ENCODE data around the gene PTAFR. TPM values are rescaled to one million over a fixed set of nuclear protein-coding genes. Genes with fewer than 3 reads are reported as not detected.

The PTAFR gene
- polyA plus RNA-seq, 1 donor = 2.8 TPM

DNA sequence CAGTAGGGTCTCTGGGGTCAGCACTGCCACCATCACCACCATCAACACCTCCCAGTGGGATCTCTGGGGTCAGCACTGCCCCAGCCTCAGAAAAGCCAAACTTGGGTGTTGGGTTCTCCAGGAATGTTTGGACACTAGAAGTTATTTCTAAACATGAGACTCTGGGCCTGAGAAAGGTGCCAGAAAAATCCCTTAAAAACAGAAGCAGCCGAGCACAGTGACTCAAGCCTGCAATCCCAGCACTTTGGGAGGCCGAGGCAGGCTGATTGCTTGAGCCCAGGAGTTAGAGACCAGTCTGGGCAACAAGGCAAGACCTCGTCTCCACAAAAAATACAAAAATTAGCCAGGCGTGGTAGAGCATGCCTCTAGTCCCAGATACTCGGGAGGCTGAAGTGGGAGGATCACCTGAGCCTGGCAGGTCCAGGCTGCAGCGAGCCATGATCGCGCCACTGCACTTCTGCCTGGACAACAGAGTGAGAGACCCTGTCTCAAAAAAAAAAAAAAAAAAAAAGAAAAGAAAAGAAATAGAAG, 470 bp downstream of the PTAFR start:
- no peak for DNase-seq

DNA sequence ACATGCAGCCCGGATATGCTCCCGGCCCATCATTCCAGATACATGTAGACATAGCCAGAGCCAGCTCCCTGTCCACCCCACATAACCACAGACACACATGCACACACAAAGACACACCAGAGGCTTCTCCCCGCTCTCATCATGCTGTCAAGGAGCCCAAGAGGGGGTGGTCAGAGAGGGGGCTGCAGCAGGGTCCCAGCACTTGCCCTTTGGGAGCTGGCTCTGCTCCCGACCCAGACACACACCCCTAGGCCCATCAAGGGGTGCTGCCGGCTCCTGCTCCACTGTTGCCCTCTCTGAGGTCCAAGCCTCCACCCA, 2.6 kb downstream of the PTAFR start:
- DNase-seq = no peak

DNA sequence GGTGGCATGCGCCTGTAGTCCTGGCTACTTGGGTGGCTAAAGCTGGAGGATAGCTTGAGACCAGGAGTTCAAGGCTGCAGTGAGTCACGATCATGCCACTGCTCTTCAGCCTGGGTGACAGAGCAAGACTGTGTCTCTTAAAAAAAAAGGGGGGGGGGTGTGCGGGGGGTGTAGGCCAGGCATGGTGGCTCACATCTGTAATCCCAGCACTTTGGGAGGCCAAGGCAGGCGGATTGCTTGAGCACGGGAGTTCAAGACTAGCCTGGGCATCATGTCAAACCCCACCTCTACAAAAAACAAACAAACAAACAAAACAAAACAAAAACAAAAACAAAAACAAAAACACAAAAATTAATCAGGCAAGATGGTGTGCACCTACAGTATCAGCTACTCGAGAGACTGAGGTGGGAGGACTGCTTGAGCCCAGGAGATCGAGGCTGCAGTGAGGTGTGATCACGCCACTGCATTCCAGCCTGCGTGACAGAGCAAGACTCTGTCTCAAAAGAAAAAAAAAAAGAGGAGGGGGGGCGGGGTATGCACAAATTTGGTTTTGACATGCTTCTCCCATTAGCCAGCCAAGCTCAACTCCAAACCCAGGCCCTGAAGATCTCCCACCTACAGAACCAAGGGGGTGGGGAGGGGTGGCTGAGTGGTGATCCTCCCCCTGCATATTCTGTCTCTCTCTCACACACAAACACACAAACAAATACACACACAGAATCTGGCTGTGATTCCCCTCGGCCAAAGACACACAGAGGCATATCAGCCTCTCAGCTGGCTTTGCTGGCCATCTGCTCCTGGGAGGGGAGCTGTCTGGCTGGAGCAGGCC, 3.1 kb downstream of the PTAFR start:
- peak; percentile 44 for DNase-seq

DNA sequence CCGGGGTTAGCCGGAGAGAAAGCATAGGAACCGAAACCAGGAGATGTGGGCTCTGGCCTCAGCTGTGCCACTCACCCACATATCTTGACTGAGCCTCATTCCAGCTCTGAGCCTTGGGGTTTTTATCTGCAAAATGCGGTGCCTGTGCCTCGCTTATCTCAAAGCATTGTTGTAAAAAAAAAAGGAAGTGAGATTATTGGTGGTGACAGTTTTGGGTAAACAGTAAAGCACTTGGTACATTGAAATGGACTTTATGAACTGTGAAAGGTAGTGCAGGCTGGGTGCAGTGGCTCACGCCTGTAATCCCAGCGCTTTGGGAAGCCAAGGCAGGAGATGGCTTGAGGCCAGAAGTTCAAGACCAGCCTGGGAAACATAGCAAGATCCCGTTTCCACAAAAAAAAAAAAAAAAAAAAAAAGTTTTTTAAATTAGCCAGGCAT, 3.8 kb downstream of the PTAFR start:
- no peak for DNase-seq

DNA sequence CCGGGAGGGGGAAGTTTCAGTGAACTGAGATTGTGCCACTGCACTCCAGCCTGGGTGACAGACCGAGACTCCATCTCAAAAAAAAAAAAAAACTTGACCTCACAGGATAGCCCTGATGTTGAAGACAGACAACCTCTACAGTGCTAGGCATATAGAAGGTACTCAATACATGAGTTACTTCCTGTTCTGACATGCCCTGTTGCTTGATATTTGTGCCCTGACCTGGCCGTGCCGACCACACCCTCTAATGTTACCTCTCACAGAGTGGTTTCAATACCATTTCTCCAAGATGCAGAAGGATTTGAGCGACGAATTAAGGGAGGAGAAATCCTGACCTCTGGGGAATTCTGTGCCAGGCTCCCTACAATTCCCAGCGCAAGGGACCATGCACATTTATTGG, 5.2 kb downstream of the PTAFR start:
- DNase-seq = no peak

DNA sequence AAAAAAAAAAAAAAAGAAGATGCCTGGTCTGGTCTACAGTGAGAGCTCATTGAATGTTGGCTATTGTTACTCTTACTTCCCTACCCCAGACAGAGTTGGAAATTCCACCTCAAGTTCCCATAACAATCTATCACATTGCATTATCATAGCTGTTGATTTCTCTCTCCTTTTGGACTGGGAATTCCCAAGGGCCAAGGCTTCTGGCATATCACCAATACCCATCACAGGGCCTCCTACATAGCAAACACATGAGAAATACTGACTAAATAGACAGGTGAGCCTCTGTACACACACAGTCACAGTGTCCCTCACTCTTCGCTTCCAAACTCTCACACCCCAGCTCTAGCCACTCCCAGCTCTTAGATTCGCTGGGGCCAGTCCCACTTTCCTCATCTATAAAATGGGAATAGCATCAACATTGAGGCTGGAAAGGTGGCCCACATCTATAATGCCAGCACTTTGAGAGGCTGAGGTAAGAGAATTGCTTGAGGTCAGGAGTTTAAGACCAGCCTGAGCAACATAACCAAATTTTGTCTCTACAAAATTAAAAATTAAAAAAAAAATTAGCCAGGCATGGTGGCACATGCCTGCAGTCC, 6.4 kb downstream of the PTAFR start:
- DNase-seq = no peak

DNA sequence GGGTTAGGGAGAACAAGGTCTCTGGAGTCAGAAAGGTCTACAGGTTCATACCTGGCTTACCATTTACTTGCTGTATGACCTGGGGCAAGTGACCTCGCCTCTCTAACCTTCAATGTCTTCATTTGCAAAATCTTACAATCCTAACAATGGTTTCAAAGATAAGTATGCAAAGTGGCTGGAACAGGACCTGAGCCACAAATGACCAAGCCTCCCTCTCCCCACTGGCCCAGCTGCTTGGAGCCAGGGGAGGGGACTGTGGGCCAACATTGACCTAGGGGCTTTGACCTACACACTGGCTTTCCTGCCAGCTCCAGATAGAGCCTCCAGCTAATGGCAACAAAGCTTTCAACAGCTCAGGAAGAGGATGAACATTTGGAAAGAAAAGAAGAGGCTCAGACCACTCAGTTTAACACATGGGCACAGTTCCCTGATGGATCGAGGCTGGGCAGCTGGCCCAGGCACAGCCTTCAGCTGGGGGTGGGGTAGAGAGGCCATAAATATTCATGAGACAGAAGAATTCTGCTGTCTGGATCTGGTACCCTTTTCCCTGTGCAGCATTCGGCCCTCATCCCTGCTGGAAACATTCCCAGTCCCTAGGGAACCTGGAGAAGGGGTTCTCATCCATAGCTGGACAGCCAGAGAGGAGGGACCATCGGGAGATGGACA, 12.9 kb downstream of the PTAFR start:
- no peak for DNase-seq

DNA sequence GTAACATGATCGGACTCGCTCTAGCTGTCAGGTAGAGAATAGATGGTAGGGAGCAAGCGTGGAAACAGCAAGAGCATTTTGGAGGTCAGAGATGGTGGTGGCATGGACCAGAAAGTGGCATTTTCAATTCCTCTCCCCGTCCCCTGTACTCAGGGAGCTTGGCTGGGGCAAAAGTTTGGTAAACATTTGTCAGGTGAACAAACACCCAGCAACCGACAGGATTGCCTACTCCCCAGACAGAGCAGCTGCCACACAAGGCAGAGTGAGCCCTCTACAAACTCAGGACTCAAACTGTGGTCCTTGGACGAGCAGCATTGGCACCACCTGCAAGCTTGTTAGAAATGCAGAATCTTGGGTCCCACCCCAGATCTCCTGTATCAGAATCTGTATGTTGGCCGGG, 14.3 kb downstream of the PTAFR start:
- no peak for DNase-seq

DNA sequence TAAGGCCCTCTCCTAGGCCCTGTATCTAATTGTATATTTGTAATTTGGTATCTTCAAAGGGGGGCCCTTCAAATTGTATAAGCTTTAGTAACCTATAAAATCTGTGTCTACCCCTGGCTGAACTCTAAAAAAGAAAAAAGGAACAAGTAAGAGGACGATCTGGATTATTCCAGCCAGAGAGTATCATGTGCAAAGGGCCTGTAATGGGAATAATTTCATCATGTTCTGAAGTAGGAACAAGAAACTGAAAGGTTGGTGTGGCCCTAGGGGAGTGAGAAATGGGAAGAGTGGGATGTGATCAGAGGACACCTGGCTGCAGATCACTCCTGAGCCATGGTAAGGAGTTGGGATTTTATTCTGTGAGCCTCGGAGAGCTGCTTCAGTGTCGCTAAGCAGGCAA, 14.7 kb downstream of the PTAFR start:
- DNase-seq = no peak

DNA sequence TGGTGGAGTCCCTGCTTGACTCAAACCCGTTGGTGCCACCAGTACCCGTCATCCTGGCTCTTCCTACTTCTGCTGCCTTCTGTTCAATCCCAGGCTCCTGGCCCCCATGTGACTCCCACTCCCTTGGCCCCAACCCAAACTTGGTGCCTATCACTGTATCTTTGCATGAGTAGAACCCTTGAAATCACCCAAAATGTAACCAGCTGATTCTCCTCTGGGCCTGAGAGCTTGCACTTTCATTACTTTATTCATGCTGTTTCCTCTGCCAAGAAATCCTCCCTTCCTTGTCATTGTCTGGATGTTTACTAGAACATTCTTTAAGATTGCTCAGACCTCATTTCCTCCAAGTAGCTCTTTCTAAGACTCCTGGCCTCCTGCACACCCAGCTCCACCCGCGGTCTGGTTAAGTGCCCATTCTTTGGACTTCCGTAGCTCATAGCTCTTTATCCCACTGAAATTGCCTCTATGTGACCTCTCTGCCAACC, 15.7 kb downstream of the PTAFR start:
- no peak for DNase-seq

DNA sequence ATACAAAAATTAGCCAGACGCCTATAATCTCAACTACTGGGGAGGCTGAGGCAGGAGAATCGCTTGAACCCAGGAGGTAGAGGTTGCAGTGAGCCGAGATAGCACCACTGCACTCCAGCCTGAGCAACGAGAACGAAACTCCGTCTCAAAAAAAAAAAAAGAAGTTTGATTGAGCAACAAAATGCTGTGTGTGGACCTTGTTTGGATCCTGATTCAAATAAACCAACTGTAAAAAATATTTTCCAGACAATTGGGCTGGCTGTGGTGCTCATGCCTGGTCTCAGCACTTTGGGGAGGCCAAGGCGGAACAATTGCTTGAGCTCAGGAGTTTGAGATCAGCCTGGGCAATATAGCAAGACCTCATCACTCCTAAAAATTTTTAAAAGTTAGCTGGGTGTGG, 16.8 kb downstream of the PTAFR start:
- no peak for DNase-seq

DNA sequence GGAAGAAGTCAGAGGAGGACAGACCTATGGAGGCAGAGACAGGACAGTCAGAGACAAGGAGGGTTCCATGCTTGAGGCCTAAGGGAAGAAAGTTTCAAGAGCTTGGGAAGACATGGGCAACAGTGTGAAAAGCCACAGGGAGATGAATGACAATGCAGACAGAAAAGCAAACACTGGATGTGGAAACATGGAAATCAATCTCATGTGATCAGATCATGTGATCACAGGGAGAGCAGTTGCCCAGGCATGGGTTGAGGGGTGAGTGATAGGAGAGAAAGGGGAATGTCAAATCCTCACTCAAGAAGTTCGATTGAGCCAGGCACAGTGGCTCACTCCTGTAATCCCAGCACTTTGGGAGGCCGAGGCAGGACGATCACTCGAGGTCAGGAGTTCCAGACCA, 17.2 kb downstream of the PTAFR start:
- no peak for DNase-seq

DNA sequence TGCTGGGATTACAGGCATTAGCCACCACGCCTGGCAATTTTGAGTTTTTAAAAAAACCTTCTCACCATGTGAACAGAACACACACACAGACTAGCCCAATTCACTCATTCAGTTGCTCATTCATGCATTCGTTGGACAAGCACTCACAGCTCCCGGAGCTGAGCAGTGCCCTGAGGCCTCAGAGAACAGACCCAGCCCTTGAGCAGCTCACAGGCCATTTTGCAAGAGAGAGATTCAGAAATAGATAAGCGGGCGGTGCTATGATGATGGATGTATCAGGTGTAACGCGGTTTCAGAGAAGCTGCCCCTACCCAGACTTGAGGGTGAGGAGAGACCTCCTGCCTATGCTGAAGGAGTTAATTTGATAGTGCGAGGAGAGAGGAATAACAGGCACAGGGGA, 18.6 kb downstream of the PTAFR start:
- no peak for DNase-seq

DNA sequence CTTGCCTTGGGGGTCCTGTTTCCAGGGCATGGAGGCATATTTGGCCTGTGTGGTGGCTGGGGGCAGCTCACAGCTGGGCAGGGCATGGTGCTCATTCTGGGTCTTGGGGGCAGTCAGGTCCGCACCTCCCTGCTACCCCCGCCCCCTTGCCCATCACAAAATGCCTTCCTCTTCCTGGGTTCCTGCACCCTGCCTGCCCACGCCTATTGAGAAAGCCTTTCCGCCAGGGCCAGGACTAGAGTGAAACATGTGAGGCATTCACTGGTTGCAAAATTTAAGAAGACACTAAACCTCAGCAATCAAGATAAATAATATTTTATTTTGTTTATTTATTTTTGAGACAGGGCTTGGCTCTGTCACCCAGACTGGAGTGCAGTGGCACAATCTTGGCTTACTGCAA, 19.7 kb downstream of the PTAFR start:
- no peak for DNase-seq

DNA sequence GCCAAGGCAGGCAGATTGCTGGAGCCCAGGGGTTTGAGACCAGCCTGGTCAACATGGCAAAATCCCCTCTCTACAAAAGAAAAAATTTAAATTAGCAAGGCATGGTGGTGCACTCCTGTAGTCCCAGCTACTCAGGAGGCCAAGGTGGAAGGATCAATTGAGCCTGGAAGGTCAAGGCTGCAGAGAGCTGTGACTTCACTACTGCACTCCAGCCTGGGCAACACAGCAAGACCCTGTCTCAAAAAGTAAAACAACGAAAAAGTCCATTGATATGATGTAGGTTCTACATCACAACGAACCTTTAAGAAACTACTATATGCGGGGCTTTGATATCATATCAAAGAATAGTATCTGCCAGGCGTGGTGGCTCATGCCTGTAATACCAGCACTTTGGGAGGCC, 20.9 kb downstream of the PTAFR start:
- no peak for DNase-seq

DNA sequence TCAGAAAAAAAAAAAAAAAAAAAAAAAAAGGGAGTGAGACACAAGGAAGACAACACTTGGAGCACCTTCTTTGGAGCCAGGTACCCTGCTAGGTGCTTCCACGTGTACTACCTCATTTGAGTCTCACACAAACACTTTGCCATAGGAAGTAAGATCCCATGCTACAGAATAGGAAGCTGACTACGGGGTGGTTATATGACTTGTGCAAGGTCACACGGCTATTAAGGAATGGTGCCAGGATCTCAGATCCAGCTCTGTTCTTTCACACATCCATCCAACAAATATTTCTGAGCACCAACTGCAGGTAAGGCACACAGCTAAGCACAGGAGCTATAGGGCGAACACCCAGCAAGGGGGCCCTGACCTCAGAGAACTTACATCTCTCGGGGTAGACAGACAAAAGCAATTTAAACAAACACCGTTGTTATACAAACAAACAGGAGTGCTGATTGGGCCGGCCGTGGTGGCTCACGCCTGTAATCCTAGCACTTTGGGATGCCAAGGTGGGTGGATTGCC, 22.4 kb downstream of the PTAFR start:
- DNase-seq = no peak

DNA sequence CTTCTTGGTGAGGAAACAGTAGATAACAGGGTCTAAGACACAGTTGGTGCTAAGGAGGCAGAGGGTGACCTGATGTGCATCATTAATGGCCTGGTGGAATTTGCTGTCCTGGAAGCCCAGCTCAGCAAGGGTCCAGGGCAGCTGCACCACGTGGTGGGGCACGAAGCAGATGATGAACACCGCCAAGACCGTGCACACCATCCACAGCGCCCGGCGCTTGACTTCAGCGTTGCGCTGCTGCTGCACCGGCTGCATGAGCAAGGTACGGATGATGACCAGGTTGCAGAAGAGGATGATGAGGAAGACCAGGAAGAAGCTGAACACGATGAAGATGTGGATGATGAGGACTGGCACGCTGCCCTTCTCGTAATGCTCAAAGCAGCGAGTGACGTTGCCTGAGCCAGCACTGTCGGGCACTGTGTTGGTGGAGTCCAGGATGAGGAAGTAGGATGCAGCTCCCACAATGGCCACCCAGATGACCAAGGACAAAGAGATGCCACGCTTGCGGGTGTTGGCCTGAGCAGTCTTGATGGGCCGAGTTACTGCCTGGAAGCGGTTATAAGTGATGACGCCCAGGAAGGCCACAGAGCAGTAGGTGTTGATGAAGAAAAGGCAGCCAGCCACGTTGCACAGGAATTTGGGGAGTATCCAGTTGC, 26.2 kb downstream of the PTAFR start:
- DNase-seq = no peak

DNA sequence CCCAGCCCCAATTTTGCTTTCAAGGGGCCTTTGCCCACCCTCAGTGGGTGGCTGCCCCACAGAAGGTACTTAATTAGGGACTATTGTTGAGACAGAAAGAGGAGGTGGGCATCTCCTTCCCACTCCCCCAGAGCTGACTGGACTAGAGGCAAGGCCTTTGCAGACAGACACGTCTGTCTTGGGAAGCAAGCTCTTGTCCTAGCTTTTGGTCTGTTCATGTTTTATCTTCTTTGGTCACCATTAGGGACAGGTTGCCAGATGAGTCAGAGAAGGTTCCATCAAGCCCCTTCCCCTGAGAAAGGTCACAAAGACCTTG, 27.7 kb downstream of the PTAFR start:
- no peak for DNase-seq

DNA sequence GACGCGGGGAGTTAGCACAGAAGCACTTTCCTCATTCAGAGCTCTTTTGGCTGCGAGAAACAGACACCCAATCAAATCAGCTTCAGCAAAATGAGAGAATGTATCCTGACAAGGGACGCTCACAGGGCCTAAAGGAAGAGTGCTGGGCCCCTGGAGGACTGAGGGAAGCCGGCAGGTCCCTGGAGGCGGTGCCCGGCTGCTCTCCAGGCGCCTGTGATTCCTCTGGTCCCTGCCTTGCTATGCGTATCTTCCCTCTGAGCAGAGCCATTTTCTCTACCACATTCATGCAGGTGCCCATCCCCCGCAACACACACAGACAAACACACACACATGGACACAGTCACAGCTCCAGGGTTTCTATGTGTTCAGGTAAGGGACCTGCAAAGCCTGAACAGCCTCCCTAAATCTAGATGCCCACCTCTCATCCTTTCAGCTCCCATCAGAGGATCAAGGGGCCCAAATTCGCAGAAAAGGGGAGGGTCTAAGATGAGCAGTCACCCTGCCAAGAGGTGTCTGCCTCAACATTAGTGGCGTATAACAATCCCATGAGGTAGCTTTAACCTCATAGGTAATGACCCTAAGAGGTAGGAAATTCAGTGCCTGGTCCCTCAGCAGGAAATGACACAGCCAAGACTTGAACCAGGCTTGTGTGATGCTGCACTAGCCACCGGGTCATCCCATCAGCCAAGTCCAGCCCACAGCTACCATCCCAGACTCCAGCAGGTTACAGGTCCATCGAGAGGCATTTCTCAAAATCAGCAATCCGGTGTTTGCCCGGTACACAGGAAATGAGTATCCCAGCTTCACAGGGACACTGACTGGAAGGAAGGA, 29.0 kb downstream of the PTAFR start:
- DNase-seq = no peak

DNA sequence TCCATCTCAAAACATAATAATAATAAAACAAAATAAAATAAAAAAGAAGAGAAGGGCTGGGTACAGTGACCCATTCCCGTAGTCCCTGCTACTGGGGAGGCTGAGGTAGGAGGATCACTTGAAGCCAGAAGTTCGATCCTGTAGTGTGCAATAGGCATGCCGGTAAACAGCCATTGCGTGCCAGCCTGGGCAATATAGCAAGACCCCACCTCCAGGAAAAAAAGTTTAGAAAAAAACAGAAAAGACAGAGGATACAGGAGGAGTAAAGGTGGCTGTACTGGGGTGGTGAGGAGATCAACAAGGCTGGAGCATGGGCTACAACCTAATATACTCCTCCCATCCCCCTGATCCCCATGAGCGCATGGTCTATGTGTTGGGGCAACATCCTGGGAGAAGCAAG, 30.8 kb downstream of the PTAFR start:
- DNase-seq = no peak

DNA sequence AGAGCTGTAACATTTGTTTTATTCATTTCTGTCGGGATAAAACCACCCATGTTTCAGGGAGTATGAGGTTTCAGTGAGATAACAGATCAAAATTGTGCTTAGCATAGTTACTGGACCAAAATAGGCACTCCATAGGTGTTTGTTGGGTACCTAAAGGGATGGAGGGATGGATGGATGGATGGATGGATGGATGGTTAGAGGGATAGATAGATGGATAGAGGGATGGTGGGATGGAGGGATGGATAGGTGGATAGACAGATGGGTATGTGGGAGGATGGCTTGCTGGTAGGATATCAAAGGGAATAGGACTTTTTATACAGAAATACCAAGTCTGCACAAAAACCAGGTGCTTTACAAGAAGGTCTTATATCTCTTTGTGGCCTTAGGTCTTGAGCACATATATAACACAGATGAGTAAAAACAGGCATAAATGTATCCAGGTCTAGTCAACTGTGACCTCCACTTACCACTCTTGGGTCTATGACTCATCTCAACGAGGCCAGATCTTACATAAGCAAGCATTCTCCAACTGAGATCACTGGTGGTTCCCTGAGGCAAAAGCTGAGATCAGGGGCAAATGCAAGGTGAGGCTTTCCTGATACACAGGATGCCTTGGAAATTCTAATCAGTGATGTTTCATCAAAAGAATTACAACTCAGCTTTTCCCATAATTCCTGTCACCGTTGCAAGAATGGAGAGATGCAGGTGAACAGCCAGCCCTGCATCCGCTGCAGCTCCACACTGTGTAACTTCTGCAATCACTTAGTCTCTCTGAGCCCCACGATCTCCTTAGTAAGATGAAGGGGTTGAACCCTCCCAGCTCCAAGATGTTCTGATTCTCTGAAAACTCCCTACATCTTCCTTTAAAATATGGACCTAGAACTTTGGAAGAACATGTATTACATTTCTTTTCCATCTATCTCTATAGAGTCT, 32.0 kb downstream of the PTAFR start:
- no peak for DNase-seq
